ENCODE results near the gene RPLP1. TPM values are rescaled to one million over a fixed set of nuclear protein-coding genes. Genes with fewer than 3 reads are reported as not detected.

RPLP1 gene
- total RNA-seq, 1 experiment from 2014 or later = 1,587 TPM

DNA sequence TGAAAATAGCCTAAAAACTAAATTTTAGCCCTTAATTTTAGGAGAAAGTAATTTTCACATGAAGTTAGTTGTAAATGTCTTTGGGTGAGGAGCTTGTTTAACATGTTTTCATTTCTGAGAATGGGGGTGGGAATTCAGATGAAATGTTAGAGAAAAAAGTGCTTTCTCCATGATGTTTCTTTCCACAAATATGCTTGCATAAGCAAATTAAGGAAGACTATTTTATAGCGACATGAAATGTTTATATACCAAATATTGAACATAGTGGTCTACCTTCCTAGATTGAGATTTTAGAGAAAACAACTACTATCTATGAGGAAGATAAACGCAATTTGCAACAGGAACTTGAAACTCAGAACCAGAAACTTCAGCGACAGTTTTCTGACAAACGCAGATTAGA, 13.0 kb upstream of the RPLP1 start:
- BruUV-seq (replicated peaks) = no TSS peak
- CTCF ChIA-PET = interaction anchor here (1.4 kb wide), 1 partner anchor 23 kb away, joined by 3 read pairs; no protein-coding TSS in a partner anchor
- H3K4me1 ChIP-seq = no peaks in the 10 kb centered on the region
- no peak overlapping the region for H3K27ac Mint-ChIP-seq (ENCODE audit: unreplicated experiment)
- TF ChIP-seq, protein P1, sequence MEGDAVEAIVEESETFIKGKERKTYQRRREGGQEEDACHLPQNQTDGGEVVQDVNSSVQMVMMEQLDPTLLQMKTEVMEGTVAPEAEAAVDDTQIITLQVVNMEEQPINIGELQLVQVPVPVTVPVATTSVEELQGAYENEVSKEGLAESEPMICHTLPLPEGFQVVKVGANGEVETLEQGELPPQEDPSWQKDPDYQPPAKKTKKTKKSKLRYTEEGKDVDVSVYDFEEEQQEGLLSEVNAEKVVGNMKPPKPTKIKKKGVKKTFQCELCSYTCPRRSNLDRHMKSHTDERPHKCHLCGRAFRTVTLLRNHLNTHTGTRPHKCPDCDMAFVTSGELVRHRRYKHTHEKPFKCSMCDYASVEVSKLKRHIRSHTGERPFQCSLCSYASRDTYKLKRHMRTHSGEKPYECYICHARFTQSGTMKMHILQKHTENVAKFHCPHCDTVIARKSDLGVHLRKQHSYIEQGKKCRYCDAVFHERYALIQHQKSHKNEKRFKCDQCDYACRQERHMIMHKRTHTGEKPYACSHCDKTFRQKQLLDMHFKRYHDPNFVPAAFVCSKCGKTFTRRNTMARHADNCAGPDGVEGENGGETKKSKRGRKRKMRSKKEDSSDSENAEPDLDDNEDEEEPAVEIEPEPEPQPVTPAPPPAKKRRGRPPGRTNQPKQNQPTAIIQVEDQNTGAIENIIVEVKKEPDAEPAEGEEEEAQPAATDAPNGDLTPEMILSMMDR (IDR thresholded peaks at IDR 0.05; ENCODE audit: insufficient read depth in 1 of 2, low read depth in 1 of 2, low read length in 1 of 2, severe bottlenecking in 1 of 2, unreplicated experiment in 1 of 2) = no peak
- H3K27me3 ChIP-seq (replicated peaks; ENCODE audit: control insufficient read depth, insufficient read depth, low read length) = no peaks in the 10 kb centered on the region
- H3K9me3 Mint-ChIP-seq (ENCODE audit: unreplicated experiment) = no peaks in the 10 kb centered on the region
- no peaks in the 10 kb centered on the region for H3K4me1 Mint-ChIP-seq (ENCODE audit: low read depth, unreplicated experiment)
- POLR2A ChIA-PET = no interaction called here
- DNase-seq = no peak
- H3K36me3 ChIP-seq (ENCODE audit: control insufficient read depth, insufficient read depth, low read length) = no peaks in the 10 kb centered on the region; the same call in none of the 2 replicates
- no peak overlapping the region for H3K4me3 Mint-ChIP-seq (ENCODE audit: unreplicated experiment)
- intact Hi-C loops (cut with micrococcal nuclease; ENCODE audit: unreplicated experiment) = no loop called here
- H3K27me3 Mint-ChIP-seq (ENCODE audit: insufficient read depth, unreplicated experiment) = no peaks in the 10 kb centered on the region
- no peak overlapping the region for H3K4me3 ChIP-seq (ENCODE audit: low read depth, low read length)
- peaks cover 80% of the 10 kb centered on the region for H3K36me3 Mint-ChIP-seq (ENCODE audit: insufficient read depth, unreplicated experiment)
- H3K9me3 ChIP-seq = no peaks in the 10 kb centered on the region

DNA sequence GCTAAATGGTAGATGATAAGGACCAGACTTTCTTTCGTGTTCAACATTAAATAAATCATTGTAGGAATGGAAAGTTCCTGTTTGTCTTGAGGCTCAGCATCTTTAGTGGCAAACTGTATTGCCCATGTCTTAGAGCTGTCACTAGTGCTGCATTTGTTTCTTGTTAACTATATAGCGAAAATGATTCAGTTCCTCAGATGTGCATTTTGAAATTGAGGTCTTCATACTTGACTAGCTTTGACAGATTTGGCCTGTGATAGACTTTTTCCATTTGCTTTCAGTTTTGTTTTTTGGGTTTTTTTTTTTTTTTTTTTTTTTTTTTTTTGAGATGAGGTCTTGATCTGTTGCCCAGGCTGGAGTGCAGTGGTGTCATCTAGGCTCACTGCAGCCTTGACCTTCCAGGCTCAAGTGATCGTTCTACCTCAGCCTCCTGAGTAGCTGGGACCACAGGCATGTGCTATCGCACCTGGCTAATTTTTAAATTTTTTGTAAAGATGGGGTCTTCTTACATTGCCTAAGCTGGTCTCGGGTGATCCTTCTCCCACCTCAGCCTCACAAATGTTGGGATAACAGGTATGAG, 9.5 kb upstream of the RPLP1 start:
- ChIA-PET CTCF (no interaction called here), POLR2A (interaction anchor here (0.6 kb wide), 1 partner anchor 26 kb away, joined by 4 read pairs; no protein-coding TSS in a partner anchor)
- Mint-ChIP-seq H3K4me1 (ENCODE audit: low read depth, unreplicated experiment) (no peaks in the 10 kb centered on the region), H3K36me3 (ENCODE audit: insufficient read depth, unreplicated experiment) (peaks cover 75% of the 10 kb centered on the region), H3K4me3 (ENCODE audit: unreplicated experiment) (no peak overlapping the region), H3K9me3 (ENCODE audit: unreplicated experiment) (no peaks in the 10 kb centered on the region), H3K27ac (ENCODE audit: unreplicated experiment) (no peak overlapping the region), H3K27me3 (ENCODE audit: insufficient read depth, unreplicated experiment) (no peaks in the 10 kb centered on the region)
- DNase-seq = no peak
- no peaks in the 10 kb centered on the region for H3K9me3 ChIP-seq
- no peak overlapping the region for H3K4me3 ChIP-seq (ENCODE audit: low read depth, low read length)
- H3K4me1 ChIP-seq = no peaks in the 10 kb centered on the region
- intact Hi-C loops (cut with micrococcal nuclease; ENCODE audit: unreplicated experiment) = no loop called here
- no TSS peak for BruUV-seq (replicated peaks)
- TF ChIP-seq, protein P1 (IDR thresholded peaks at IDR 0.05; ENCODE audit: insufficient read depth in 1 of 2, low read depth in 1 of 2, low read length in 1 of 2, severe bottlenecking in 1 of 2, unreplicated experiment in 1 of 2) = no peak
- no peaks in the 10 kb centered on the region for H3K27me3 ChIP-seq (replicated peaks; ENCODE audit: control insufficient read depth, insufficient read depth, low read length)
- no peaks in the 10 kb centered on the region; the same call in 1 of the 2 replicates for H3K36me3 ChIP-seq (ENCODE audit: control insufficient read depth, insufficient read depth, low read length)

DNA sequence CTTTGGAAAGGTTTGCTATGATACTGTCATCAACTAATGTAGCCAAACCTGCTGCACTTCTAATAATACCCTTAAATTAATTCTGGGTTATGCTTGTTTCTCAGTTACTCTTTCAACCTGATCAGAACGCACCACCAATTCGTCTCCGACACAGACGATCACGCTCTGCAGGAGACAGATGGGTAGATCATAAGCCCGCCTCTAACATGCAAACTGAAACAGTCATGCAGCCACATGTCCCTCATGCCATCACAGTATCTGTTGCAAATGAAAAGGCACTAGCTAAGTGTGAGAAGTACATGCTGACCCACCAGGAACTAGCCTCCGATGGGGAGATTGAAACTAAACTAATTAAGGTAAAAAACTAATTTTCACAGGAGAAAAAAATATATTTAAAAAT, 7.9 kb upstream of the RPLP1 start:
- Histone ChIP-seq H3K4me1 (no peaks in the 10 kb centered on the region), H3K36me3 (ENCODE audit: control insufficient read depth, insufficient read depth, low read length) (no peaks in the 10 kb centered on the region; the same call in 1 of the 2 replicates), H3K9me3 (no peaks in the 10 kb centered on the region), H3K27me3 (replicated peaks; ENCODE audit: control insufficient read depth, insufficient read depth, low read length) (no peaks in the 10 kb centered on the region), H3K4me3 (ENCODE audit: low read depth, low read length) (no peak overlapping the region)
- no peak overlapping the region for H3K4me3 Mint-ChIP-seq (ENCODE audit: unreplicated experiment)
- DNase-seq = no peak
- CTCF ChIA-PET = interaction anchor here (0.7 kb wide), 1 partner anchor 18 kb away, joined by 4 read pairs; no protein-coding TSS in a partner anchor
- intact Hi-C loops (cut with micrococcal nuclease; ENCODE audit: unreplicated experiment) = no loop called here
- no TSS peak for BruUV-seq (replicated peaks)
- POLR2A ChIA-PET = no interaction called here
- TF ChIP-seq, protein P1 (IDR thresholded peaks at IDR 0.05; ENCODE audit: insufficient read depth in 1 of 2, low read depth in 1 of 2, low read length in 1 of 2, severe bottlenecking in 1 of 2, unreplicated experiment in 1 of 2) = no peak
- no peaks in the 10 kb centered on the region for H3K9me3 Mint-ChIP-seq (ENCODE audit: unreplicated experiment)
- H3K36me3 Mint-ChIP-seq (ENCODE audit: insufficient read depth, unreplicated experiment) = peaks cover 60% of the 10 kb centered on the region
- H3K4me1 Mint-ChIP-seq (ENCODE audit: low read depth, unreplicated experiment) = no peaks in the 10 kb centered on the region
- no peak overlapping the region for H3K27ac Mint-ChIP-seq (ENCODE audit: unreplicated experiment)
- H3K27me3 Mint-ChIP-seq (ENCODE audit: insufficient read depth, unreplicated experiment) = no peaks in the 10 kb centered on the region

Measured in Caco-2 (cell line).